CD14-positive monocyte (primary cell): ENCODE measurements around the gene ACOT7. TPM values are rescaled to one million over a fixed set of nuclear protein-coding genes. Genes with fewer than 3 reads are reported as not detected.

Source experiments
- DNase-seq, 3 donors: peaks; one replicate each; pipeline ENCODE4 v3.0.0-alpha.2; 2011 to 2022
- H2AFZ ChIP-seq: 2 replicates; pipeline ENCODE4 v1.6.0; 2012; ENCODE audit warnings: mild to moderate bottlenecking, low read depth, low read length, inconsistent platforms; ENCODE audit not compliant: insufficient read depth, poor library complexity, severe bottlenecking
- H3K27ac ChIP-seq, 2 donors: 1 replicate in 1 of 2; 2 replicates in 1 of 2; pipeline ENCODE4 v1.5.1; 2012 to 2013; ENCODE audit warnings: low read length in 2 of 2, control low read depth in 1 of 2, inconsistent platforms in 1 of 2, low read depth in 1 of 2, mild to moderate bottlenecking in 1 of 2
- H3K27me3 ChIP-seq, 2 donors: one replicate each; pipeline versions ENCODE4 v1.6.0 to v1.6.1; 2011 to 2013; ENCODE audit warnings: low read length in 2 of 2; ENCODE audit not compliant: control insufficient read depth in 2 of 2, insufficient read depth in 2 of 2
- H3K36me3 ChIP-seq, 2 donors: replicated peaks in 1 of 2; 1 replicate in 1 of 2; 2 replicates in 1 of 2; pipeline versions ENCODE4 v1.5.1 to v1.6.1; 2012 to 2013; ENCODE audit warnings: low read length in 2 of 2, control low read depth in 1 of 2, inconsistent platforms in 1 of 2, mild to moderate bottlenecking in 1 of 2; ENCODE audit not compliant: insufficient read depth in 2 of 2, control insufficient read depth in 1 of 2
- H3K4me1 ChIP-seq, 2 donors: 1 replicate in 1 of 2; 2 replicates in 1 of 2; pipeline versions ENCODE4 v1.5.1 to v1.6.1; 2012 to 2013; ENCODE audit warnings: low read length in 2 of 2, control low read depth in 1 of 2, inconsistent platforms in 1 of 2, mild to moderate bottlenecking in 1 of 2, moderate library complexity in 1 of 2; ENCODE audit not compliant: insufficient read depth in 2 of 2, control insufficient read depth in 1 of 2
- H3K4me2 ChIP-seq: replicated peaks from 2 replicates; pipeline ENCODE3; 2012; ENCODE audit warnings: low read length, moderate library complexity, mild to moderate bottlenecking; ENCODE audit not compliant: poor library complexity, severe bottlenecking; ENCODE audit errors: extremely low read depth
- H3K4me3 ChIP-seq, 3 experiments: fragments of 200-600 bp in 1 of 3; sonication (generic) in 1 of 3; replicated peaks in 1 of 3; 1 replicate in 2 of 3; 2 replicates in 1 of 3; pipeline ENCODE4 v1.5.1; 2011 to 2013; ENCODE audit warnings: low read length in 3 of 3, mild to moderate bottlenecking in 3 of 3, control low read depth in 2 of 3, low read depth in 2 of 3, inconsistent platforms in 1 of 3, moderate library complexity in 1 of 3
- H3K79me2 ChIP-seq: 2 replicates; pipeline ENCODE4 v1.6.0; 2012; ENCODE audit warnings: mild to moderate bottlenecking, control low read depth, inconsistent platforms, low read length, moderate library complexity; ENCODE audit not compliant: insufficient read depth
- H3K9ac ChIP-seq: 2 replicates; pipeline ENCODE4 v1.6.0; 2017; ENCODE audit warnings: low read length, mild to moderate bottlenecking; ENCODE audit not compliant: insufficient read depth, poor library complexity, severe bottlenecking
- H3K9me3 ChIP-seq, 2 donors: replicated peaks in 1 of 2; 1 replicate in 1 of 2; 2 replicates in 1 of 2; pipeline versions ENCODE4 v1.5.1 to v1.6.1; 2012 to 2013; ENCODE audit warnings: low read length in 2 of 2, control low read depth in 1 of 2; ENCODE audit not compliant: control insufficient read depth in 1 of 2, insufficient read depth in 1 of 2
- H4K20me1 ChIP-seq: 2 replicates; pipeline ENCODE4 v1.6.0; 2012; ENCODE audit warnings: mild to moderate bottlenecking, low read length, control low read depth, moderate library complexity; ENCODE audit not compliant: insufficient read depth
- H3K27ac Mint-ChIP-seq, 7 donors: one replicate each; pipeline ENCODE4 v1.8.0; 2020; ENCODE audit warnings: mild to moderate bottlenecking in 7 of 7, mixed read lengths in 7 of 7, moderate library complexity in 6 of 7, inconsistent platforms in 2 of 7
- H3K27me3 Mint-ChIP-seq, 3 donors: one replicate each; pipeline ENCODE4 v1.8.0; 2021 to 2022; ENCODE audit warnings: low read depth in 3 of 3, mild to moderate bottlenecking in 3 of 3, mixed read lengths in 3 of 3, moderate library complexity in 3 of 3, inconsistent platforms in 1 of 3
- H3K36me3 Mint-ChIP-seq, 2 donors: one replicate each; pipeline ENCODE4 v1.8.0; 2020; ENCODE audit warnings: mixed read lengths in 2 of 2, inconsistent platforms in 1 of 2, mild to moderate bottlenecking in 1 of 2
- H3K4me1 Mint-ChIP-seq: one replicate; pipeline ENCODE4 v1.8.0; 2020; ENCODE audit warnings: mild to moderate bottlenecking, mixed read lengths
- H3K4me3 Mint-ChIP-seq, 2 donors: one replicate each; pipeline ENCODE4 v1.8.0; 2020; ENCODE audit warnings: mild to moderate bottlenecking in 2 of 2, mixed read lengths in 2 of 2, moderate library complexity in 1 of 2
- H3K9me3 Mint-ChIP-seq, 7 donors: one replicate each; pipeline ENCODE4 v1.8.0; 2020 to 2022; ENCODE audit warnings: mixed read lengths in 7 of 7, mild to moderate bottlenecking in 6 of 7, moderate library complexity in 6 of 7, inconsistent platforms in 2 of 7
- WGBS: methylation state at CpG from one replicate; pipeline ENCODE4 v1.1.5; 2013; ENCODE audit warnings: missing lambda C conversion rate; ENCODE audit not compliant: insufficient coverage; 5-methylcytosine and 5-hydroxymethylcytosine counted together
- intact Hi-C, 2 donors: fragments of 100-400 bp; cut with micrococcal nuclease; formaldehyde crosslinking; loops; one replicate each; pipeline versions ENCODE4 v1.15.0 to v1.15.1; 2023
- polyA plus RNA-seq, 3 donors: library from polyadenylated mRNA; depleted of rRNA in 1 of 3; unstranded in 2 of 3; stranded (reverse) in 1 of 3; fragments of 300-500 nt in 2 of 3; fragments of >200 nt in 1 of 3; fragmentation: Illumina TruSeq in 2 of 3; gene quantifications; 1 replicate in 2 of 3; 2 replicates in 1 of 3; pipeline ENCODE4 v1.2.3, GENCODE V29; 2012 to 2021
- TF ChIP-seq, protein P1 (sequence below): fragments of 200-600 bp; IDR thresholded peaks from one replicate; pipeline ENCODE4 v1.8.0; 2022; ENCODE audit warnings: antibody characterized with exemption, mild to moderate bottlenecking

Gene ACOT7
- polyA plus RNA-seq, 3 donors = 0.63 to 4.3 (median 1.4) TPM

DNA sequence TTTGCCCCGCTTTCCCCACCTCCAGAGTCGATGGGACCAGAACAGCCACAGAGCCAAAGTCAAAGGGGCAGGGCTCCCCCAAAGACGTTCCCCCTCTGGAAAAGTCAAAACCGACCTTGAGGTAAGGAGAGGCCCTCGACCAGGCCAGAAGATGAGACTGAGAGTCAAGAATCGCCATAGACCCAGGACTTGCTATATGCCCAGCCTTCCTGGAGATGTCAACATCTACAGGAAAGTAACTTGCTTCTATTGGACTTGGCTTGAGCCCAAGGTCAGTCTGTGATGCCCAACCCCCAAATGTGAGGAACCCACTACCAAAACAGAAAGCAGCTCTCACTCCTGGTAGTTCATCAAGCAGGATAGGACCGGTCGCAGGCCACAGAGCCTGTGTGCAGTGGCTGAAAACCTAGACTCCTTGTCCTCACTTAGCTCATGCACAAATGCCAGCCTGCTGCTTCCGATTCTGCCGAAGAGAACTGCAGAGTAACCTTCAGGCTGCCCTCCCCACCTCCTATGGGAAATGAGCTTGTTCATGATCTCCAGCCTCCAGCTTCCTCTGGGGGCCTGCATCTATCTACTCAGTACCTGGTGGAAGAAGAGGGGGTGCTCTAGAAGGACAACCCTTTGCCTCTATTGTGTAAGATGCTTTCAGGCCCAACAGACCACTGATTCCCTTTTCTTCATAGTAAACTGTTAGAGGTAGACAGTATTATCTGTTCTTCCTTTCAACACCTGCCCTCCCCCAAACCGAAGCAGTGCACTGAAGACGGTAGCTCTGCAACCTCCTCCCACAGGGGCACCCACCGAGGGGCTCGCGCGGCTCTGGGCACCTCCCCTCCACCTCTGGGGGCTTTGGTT is 1.4 kb downstream of the ACOT7 start:
- TF ChIP-seq, protein P1, sequence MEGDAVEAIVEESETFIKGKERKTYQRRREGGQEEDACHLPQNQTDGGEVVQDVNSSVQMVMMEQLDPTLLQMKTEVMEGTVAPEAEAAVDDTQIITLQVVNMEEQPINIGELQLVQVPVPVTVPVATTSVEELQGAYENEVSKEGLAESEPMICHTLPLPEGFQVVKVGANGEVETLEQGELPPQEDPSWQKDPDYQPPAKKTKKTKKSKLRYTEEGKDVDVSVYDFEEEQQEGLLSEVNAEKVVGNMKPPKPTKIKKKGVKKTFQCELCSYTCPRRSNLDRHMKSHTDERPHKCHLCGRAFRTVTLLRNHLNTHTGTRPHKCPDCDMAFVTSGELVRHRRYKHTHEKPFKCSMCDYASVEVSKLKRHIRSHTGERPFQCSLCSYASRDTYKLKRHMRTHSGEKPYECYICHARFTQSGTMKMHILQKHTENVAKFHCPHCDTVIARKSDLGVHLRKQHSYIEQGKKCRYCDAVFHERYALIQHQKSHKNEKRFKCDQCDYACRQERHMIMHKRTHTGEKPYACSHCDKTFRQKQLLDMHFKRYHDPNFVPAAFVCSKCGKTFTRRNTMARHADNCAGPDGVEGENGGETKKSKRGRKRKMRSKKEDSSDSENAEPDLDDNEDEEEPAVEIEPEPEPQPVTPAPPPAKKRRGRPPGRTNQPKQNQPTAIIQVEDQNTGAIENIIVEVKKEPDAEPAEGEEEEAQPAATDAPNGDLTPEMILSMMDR = no peak
- H3K27me3 ChIP-seq = peaks cover 0 to 9% of the 10 kb centered on the region in 2 donors
- H3K79me2 ChIP-seq = no peaks in the 10 kb centered on the region
- peak overlapping the region; percentile 70 to 76 for H3K4me3 Mint-ChIP-seq
- H2AFZ ChIP-seq = peak overlapping the region; percentile 81
- H3K27ac ChIP-seq = no peak overlapping the region
- WGBS = 26% methylated on average over 16 of the region's 16 CpGs
- H4K20me1 ChIP-seq = peaks cover 3% of the 10 kb centered on the region
- H3K4me3 ChIP-seq = peak overlapping the region in 2 of 3 experiments; percentile 30 to 77
- intact Hi-C loops = loop anchor here in 1 of 2 donors (5.0 to 10.0 kb wide), 3 partner anchors 150 to 397 kb away; partner anchors contain the start of genes HES3, NOL9, NPHP4 and TAS1R1
- peaks cover 25% of the 10 kb centered on the region for H3K4me1 Mint-ChIP-seq
- H3K36me3 Mint-ChIP-seq = no peaks in the 10 kb centered on the region
- peak overlapping the region; percentile 82 for H3K4me2 ChIP-seq
- no peaks in the 10 kb centered on the region for H3K36me3 ChIP-seq
- DNase-seq = no peak
- peaks cover 6 to 15% (median 14%) of the 10 kb centered on the region in 3 donors for H3K27me3 Mint-ChIP-seq
- H3K9ac ChIP-seq = peak overlapping the region; percentile 76
- H3K9me3 Mint-ChIP-seq = peaks cover 0 to 3% (median 0%) of the 10 kb centered on the region in 7 donors
- H3K9me3 ChIP-seq = no peaks in the 10 kb centered on the region
- H3K27ac Mint-ChIP-seq = peak overlapping the region in 2 of 7 donors; percentile 26 to 63
- peaks cover 18 to 24% of the 10 kb centered on the region in 2 donors for H3K4me1 ChIP-seq

DNA sequence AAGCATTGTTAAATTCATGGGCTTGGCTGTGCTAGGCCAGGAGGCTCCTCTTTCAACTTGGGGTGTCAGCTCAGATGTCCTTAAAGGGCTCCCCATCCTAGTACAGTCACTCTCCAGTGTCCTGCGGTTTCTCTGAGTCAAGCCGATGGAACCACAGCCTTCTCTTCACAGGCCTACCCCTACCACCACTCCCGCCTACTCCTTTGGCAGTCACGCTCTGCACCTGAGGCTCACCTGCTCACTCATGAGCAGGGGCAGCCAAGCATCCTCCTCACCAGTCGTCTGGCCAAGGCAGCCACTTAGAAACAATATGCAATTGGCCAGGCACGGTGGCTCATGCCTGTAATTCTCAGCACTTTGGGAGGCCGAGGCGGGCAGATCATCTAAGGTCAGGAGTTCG is 3.6 kb downstream of the ACOT7 start:
- WGBS = 100% methylated on average over 8 of the region's 9 CpGs
- no peak overlapping the region for H3K27ac Mint-ChIP-seq
- TF ChIP-seq, protein P1 = no peak
- Histone ChIP-seq H3K36me3 (no peaks in the 10 kb centered on the region), H3K9ac (no peak overlapping the region), H3K79me2 (no peaks in the 10 kb centered on the region), H3K27ac (no peak overlapping the region), H3K4me3 (no peak overlapping the region), H2AFZ (no peak overlapping the region), H3K9me3 (no peaks in the 10 kb centered on the region), H4K20me1 (peaks cover 3% of the 10 kb centered on the region), H3K4me1 (peaks cover 18 to 24% of the 10 kb centered on the region in 2 donors), H3K27me3 (peaks cover 0 to 9% of the 10 kb centered on the region in 2 donors), H3K4me2 (no peak overlapping the region)
- peaks cover 6 to 11% (median 9%) of the 10 kb centered on the region in 3 donors for H3K27me3 Mint-ChIP-seq
- intact Hi-C loops = loop anchor here in 1 of 2 donors (5.0 to 10.0 kb wide), 3 partner anchors 148 to 395 kb away; partner anchors contain the start of genes HES3, NOL9, NPHP4 and TAS1R1
- H3K9me3 Mint-ChIP-seq = no peaks in the 10 kb centered on the region
- DNase-seq = no peak
- peaks cover 25% of the 10 kb centered on the region for H3K4me1 Mint-ChIP-seq
- H3K4me3 Mint-ChIP-seq = no peak overlapping the region
- no peaks in the 10 kb centered on the region for H3K36me3 Mint-ChIP-seq
